ENCODE data around the gene FRMD4A.

The FRMD4A gene

DNA sequence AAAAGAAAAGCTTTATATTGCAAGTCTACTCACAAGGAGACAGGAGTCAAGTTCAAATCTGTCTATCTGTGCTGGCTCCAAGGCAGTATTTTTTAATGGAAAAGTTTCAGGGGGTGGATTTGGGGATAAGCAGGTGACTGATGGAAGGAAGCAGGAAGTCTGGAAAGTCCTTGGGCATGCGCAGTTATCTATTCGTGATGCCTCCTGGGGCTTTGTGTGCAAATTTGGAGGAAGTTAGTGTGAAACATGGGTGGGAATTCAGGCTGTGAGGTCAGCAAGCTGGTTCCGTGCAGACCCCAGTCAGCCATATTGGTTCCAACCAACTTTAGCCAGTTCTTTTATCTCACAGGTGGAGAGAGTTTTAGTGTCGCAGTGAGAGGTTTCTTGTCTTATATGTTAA is 140.0 kb downstream of the FRMD4A start:
- no peak for TF ChIP-seq EZH2phosphoT487 (IDR thresholded peaks at IDR 0.05; ENCODE audit: borderline replicate concordance, low read length)
- TF ChIP-seq, protein P1, sequence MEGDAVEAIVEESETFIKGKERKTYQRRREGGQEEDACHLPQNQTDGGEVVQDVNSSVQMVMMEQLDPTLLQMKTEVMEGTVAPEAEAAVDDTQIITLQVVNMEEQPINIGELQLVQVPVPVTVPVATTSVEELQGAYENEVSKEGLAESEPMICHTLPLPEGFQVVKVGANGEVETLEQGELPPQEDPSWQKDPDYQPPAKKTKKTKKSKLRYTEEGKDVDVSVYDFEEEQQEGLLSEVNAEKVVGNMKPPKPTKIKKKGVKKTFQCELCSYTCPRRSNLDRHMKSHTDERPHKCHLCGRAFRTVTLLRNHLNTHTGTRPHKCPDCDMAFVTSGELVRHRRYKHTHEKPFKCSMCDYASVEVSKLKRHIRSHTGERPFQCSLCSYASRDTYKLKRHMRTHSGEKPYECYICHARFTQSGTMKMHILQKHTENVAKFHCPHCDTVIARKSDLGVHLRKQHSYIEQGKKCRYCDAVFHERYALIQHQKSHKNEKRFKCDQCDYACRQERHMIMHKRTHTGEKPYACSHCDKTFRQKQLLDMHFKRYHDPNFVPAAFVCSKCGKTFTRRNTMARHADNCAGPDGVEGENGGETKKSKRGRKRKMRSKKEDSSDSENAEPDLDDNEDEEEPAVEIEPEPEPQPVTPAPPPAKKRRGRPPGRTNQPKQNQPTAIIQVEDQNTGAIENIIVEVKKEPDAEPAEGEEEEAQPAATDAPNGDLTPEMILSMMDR (IDR thresholded peaks at IDR 0.05; ENCODE audit: low read depth, low read length, poor library complexity, severe bottlenecking), result no peak
- no peaks in the 10 kb centered on the region for H3K36me3 ChIP-seq (ENCODE audit: control insufficient read depth, low read length)
- H3K9me2 ChIP-seq (replicated peaks; ENCODE audit: control insufficient read depth, low read length), result no peaks in the 10 kb centered on the region
- peaks cover 3% of the 10 kb centered on the region for H3F3A ChIP-seq (ENCODE audit: control insufficient read depth, insufficient read depth)
- peaks cover 15% of the 10 kb centered on the region for H3K4me1 ChIP-seq (ENCODE audit: control insufficient read depth, low read length)
- no peak overlapping the region for H3K27ac ChIP-seq (ENCODE audit: low read depth, low read length)
- peaks cover 30% of the 10 kb centered on the region for H3K27me3 ChIP-seq (ENCODE audit: control insufficient read depth, low read length)
- no peaks in the 10 kb centered on the region for H4K20me1 ChIP-seq (ENCODE audit: control insufficient read depth, insufficient read depth, low read depth, low read length)
- H3K9me3 ChIP-seq (ENCODE audit: control insufficient read depth, insufficient read depth, low read length), result no peaks in the 10 kb centered on the region
- no peaks in the 10 kb centered on the region for H3K79me2 ChIP-seq (ENCODE audit: control insufficient read depth, low read length)
- no peak overlapping the region for H3K4me2 ChIP-seq (ENCODE audit: low read length)
- H3K4me3 ChIP-seq (ENCODE audit: low read length), result no peak overlapping the region

DNA sequence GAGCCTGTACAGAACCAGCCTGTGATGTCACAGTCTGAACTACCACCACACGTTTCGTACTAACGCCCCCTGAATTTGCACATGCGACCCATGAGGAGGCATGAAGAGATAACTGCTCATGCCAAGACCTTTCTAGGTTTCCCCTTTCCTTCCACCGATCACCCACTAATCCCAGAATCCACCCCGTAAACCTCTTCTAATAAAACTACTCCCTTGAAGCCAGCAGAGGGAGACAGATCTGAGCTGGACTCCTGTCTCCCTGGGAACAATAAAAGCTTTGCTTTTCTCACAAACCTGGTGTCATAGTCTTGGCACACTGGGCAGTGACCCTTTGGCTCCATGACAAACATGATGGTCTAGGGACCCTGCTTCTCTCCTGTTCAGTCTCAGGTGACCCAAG is 144.5 kb downstream of the FRMD4A start:
- Histone ChIP-seq H3K27ac (ENCODE audit: low read depth, low read length) (peak overlapping the region; percentile 86), H3K9me2 (replicated peaks; ENCODE audit: control insufficient read depth, low read length) (no peaks in the 10 kb centered on the region), H3K4me3 (ENCODE audit: low read length) (peak overlapping the region; percentile 54; the same call in 1 of the 2 replicates), H3K4me2 (ENCODE audit: low read length) (peak overlapping the region; percentile 77), H3K4me1 (ENCODE audit: control insufficient read depth, low read length) (peaks cover 30% of the 10 kb centered on the region), H4K20me1 (ENCODE audit: control insufficient read depth, insufficient read depth, low read depth, low read length) (no peaks in the 10 kb centered on the region), H3K9me3 (ENCODE audit: control insufficient read depth, insufficient read depth, low read length) (no peaks in the 10 kb centered on the region), H3K79me2 (ENCODE audit: control insufficient read depth, low read length) (no peaks in the 10 kb centered on the region), H3F3A (ENCODE audit: control insufficient read depth, insufficient read depth) (peaks cover 8% of the 10 kb centered on the region), H3K27me3 (ENCODE audit: control insufficient read depth, low read length) (peaks cover 23% of the 10 kb centered on the region), H3K36me3 (ENCODE audit: control insufficient read depth, low read length) (no peaks in the 10 kb centered on the region)
- TF ChIP-seq, protein P1 (IDR thresholded peaks at IDR 0.05; ENCODE audit: low read depth, low read length, poor library complexity, severe bottlenecking), result peak; percentile 61
- no peak for TF ChIP-seq EZH2phosphoT487 (IDR thresholded peaks at IDR 0.05; ENCODE audit: borderline replicate concordance, low read length)

DNA sequence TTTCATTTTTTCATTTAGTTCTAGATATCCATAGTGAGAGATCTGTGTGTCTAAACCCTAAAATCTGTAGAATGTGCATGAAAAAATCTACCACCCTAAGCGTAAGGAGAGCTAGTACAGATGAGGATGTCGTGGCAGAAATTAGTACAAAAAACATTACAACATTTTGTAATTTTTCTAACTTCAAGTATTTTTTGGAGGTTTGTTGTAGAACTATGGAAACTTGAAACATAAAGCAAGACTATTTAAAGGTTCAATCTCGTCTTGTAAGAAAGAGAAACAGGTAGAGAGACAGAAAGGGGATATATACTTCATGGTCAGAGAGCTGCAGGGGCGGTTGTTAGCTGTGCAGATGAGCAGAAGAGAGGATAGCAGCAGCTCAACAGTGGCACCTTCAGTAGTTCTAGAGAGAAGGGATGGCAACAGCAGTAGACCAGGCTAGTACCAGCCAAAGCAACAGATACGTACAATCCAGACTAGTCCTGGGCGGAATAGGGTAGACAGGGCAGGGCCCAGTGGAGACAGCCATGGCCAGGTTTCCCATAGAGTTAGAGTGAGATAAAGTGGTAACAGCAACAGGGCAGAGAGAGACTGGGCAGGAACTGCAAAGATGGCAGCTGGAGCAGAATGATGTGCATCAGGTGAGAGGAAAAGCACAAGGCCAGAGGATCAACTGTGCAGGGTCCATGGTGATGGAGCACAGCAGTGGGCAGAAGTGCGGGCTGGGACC is 145.2 kb downstream of the FRMD4A start:
- H3F3A ChIP-seq (ENCODE audit: control insufficient read depth, insufficient read depth), result peaks cover 8% of the 10 kb centered on the region
- TF ChIP-seq EZH2phosphoT487 (IDR thresholded peaks at IDR 0.05; ENCODE audit: borderline replicate concordance, low read length), result no peak
- TF ChIP-seq, protein P1 (IDR thresholded peaks at IDR 0.05; ENCODE audit: low read depth, low read length, poor library complexity, severe bottlenecking), result peak; percentile 15
- H3K9me2 ChIP-seq (replicated peaks; ENCODE audit: control insufficient read depth, low read length), result no peaks in the 10 kb centered on the region
- H3K4me2 ChIP-seq (ENCODE audit: low read length), result peak overlapping the region; percentile 77
- no peaks in the 10 kb centered on the region for H3K36me3 ChIP-seq (ENCODE audit: control insufficient read depth, low read length)
- H3K79me2 ChIP-seq (ENCODE audit: control insufficient read depth, low read length), result no peaks in the 10 kb centered on the region
- H3K27me3 ChIP-seq (ENCODE audit: control insufficient read depth, low read length), result peaks cover 27% of the 10 kb centered on the region
- no peaks in the 10 kb centered on the region for H3K9me3 ChIP-seq (ENCODE audit: control insufficient read depth, insufficient read depth, low read length)
- H3K4me1 ChIP-seq (ENCODE audit: control insufficient read depth, low read length), result peaks cover 30% of the 10 kb centered on the region
- H3K27ac ChIP-seq (ENCODE audit: low read depth, low read length), result peak overlapping the region; percentile 86
- H3K4me3 ChIP-seq (ENCODE audit: low read length), result peak overlapping the region; percentile 54
- no peaks in the 10 kb centered on the region for H4K20me1 ChIP-seq (ENCODE audit: control insufficient read depth, insufficient read depth, low read depth, low read length)
